Activated CD4-positive, alpha-beta T cell treated with anti-CD3 and anti-CD28 coated beads, Interleukin-10, Interleukin-2, amounts not matched to agents 100 ng/mL and 50 ng/mL, durations not matched to agents 16 hours and 8 hours (primary cell): ENCODE results near the gene MAEA.

Experiments
- DNase-seq: peaks from one replicate; pipeline ENCODE4 v3.0.0-alpha.2; 2020

The MAEA gene

GRCh38 chr4:1382776-1383727, 93.4 kb downstream of the MAEA start:
- no peak for DNase-seq

DNA sequence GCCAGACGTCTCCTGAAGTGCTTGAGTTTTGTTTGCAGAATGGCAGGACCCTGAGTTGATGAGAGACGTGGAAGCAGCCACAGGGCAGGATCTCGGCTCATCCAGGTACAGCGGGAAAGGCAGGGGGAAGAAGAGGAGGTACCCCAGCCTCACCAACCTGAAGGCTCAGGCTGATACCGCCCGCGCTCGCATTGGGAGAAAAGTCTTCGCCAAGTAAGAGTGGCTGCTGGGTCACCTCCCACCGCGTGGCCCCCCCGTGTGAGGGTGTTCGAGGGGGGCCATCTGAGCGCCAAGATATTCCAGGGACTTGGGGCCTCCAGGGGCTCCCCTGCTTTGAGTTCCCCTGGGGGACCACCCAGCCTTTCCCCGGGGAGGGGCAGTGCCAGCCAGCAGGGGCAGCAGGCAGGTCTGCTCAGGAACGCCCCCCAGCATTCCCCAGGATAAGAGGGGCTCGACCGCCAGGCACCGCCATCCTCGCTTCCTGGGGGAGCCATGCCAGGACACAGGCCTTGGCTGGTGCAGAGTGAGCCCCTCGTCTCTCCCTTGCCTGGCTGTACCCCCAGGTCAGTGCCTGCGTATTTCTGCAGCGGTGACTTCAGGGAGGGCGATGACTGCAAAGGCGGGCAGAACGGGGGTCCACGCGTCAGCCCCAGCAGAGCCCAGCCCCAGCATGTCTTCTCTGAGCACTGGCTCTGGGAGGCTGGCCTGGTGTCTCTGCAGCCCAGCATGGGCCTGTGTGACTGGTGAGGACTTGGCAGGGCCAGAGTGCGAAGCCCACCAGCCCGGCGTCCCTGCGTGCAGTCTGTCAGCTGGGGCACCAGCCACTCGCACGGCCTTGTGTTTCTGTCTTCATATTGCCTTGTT, 94.3 kb downstream of the MAEA start:
- no peak for DNase-seq

GRCh38 chr4:1384675-1385372, 95.1 kb downstream of the MAEA start:
- DNase-seq = no peak

- DNase-seq = no peak
Measured at GRCh38 chr4:1385373-1386340, 96.0 kb downstream of the MAEA start.
